H9 (cell line): ENCODE results near the gene AFDN. TPM values are rescaled to one million over a fixed set of nuclear protein-coding genes. Genes with fewer than 3 reads are reported as not detected.

Experiments used
- DNase-seq: peaks from one replicate; pipeline ENCODE4 v3.0.0-alpha.2; 2017
- H2AFZ ChIP-seq: one replicate; pipeline ENCODE4 v1.6.1; 2013; ENCODE audit warnings: mild to moderate bottlenecking, low read length, control low read depth, moderate library complexity
- H2AK5ac ChIP-seq: 2 replicates; pipeline ENCODE4 v1.6.1; 2013; ENCODE audit warnings: low read length, control low read depth, mixed read lengths; ENCODE audit not compliant: insufficient read length
- H2BK120ac ChIP-seq: one replicate; pipeline ENCODE4 v1.6.1; 2013; ENCODE audit warnings: low read depth, mild to moderate bottlenecking, low read length, control low read depth, inconsistent platforms; ENCODE audit not compliant: poor library complexity, severe bottlenecking
- H2BK12ac ChIP-seq: 2 replicates; pipeline ENCODE4 v1.6.1; 2013; ENCODE audit warnings: low read length, control low read depth, mixed read lengths, low read depth; ENCODE audit not compliant: insufficient read length
- H2BK15ac ChIP-seq: 2 replicates; pipeline ENCODE4 v1.6.1; 2013; ENCODE audit warnings: low read depth, low read length, control low read depth
- H2BK20ac ChIP-seq: one replicate; pipeline ENCODE4 v1.6.1; 2013; ENCODE audit warnings: low read depth, mild to moderate bottlenecking, low read length, control low read depth, inconsistent platforms; ENCODE audit not compliant: poor library complexity, severe bottlenecking
- H2BK5ac ChIP-seq: 2 replicates; pipeline ENCODE4 v1.6.1; 2013; ENCODE audit warnings: low read length, control low read depth, mixed read lengths; ENCODE audit not compliant: insufficient read length
- H3K14ac ChIP-seq: 2 replicates; pipeline ENCODE4 v1.6.1; 2013; ENCODE audit warnings: low read length, control low read depth; ENCODE audit not compliant: insufficient read depth
- H3K18ac ChIP-seq: 2 replicates; pipeline ENCODE4 v1.6.1; 2013; ENCODE audit warnings: low read depth, mild to moderate bottlenecking, mixed read lengths, low read length, control low read depth; ENCODE audit not compliant: insufficient read length
- H3K23ac ChIP-seq: 2 replicates; pipeline ENCODE4 v1.6.1; 2013; ENCODE audit warnings: low read length, control low read depth, mixed read lengths, low read depth; ENCODE audit not compliant: insufficient read length
- H3K23me2 ChIP-seq: 2 replicates; pipeline ENCODE4 v1.6.1; 2013; ENCODE audit warnings: low read depth, mild to moderate bottlenecking, mixed read lengths, low read length, control low read depth; ENCODE audit not compliant: insufficient read length, poor library complexity, severe bottlenecking
- H3K27ac ChIP-seq: 2 replicates; pipeline ENCODE4 v1.5.1; 2013; ENCODE audit warnings: low read length, control low read depth, mixed read lengths, low read depth; ENCODE audit not compliant: insufficient read length
- H3K27me3 ChIP-seq: 2 replicates; pipeline ENCODE4 v1.6.1; 2013; ENCODE audit warnings: low read length, control low read depth, inconsistent platforms; ENCODE audit not compliant: insufficient read depth
- H3K4ac ChIP-seq: 2 replicates; pipeline ENCODE4 v1.6.1; 2013; ENCODE audit warnings: low read depth, mild to moderate bottlenecking, control low read depth, inconsistent platforms, low read length, moderate library complexity
- H3K4me1 ChIP-seq: 2 replicates; pipeline ENCODE4 v1.6.1; 2013; ENCODE audit warnings: low read length, control low read depth, inconsistent platforms; ENCODE audit not compliant: insufficient read depth
- H3K4me2 ChIP-seq: 2 replicates; pipeline ENCODE4 v1.6.1; 2013; ENCODE audit warnings: low read length, control low read depth, mixed read lengths; ENCODE audit not compliant: insufficient read length, insufficient read depth
- H3K56ac ChIP-seq: 2 replicates; pipeline ENCODE4 v1.6.1; 2013; ENCODE audit warnings: low read depth, mild to moderate bottlenecking, mixed read lengths, low read length, control low read depth; ENCODE audit not compliant: insufficient read length
- H3K79me1 ChIP-seq: 2 replicates; pipeline ENCODE4 v1.6.1; 2013; ENCODE audit warnings: low read depth, mild to moderate bottlenecking, moderate library complexity, low read length, control low read depth, inconsistent platforms; ENCODE audit not compliant: insufficient read depth, poor library complexity, severe bottlenecking
- H3K79me2 ChIP-seq: 2 replicates; pipeline ENCODE4 v1.6.1; 2013; ENCODE audit warnings: low read length, control low read depth, inconsistent platforms; ENCODE audit not compliant: insufficient read depth
- H3K9ac ChIP-seq: 2 replicates; pipeline ENCODE4 v1.6.1; 2013; ENCODE audit warnings: low read length, control low read depth, mixed read lengths; ENCODE audit not compliant: insufficient read length; ENCODE audit errors: extremely low read depth
- H3K9me3 ChIP-seq: one replicate; pipeline ENCODE4 v1.6.1; 2013; ENCODE audit warnings: low read depth, low read length, inconsistent platforms; ENCODE audit not compliant: control insufficient read depth
- H3T11ph ChIP-seq: one replicate; pipeline ENCODE4 v1.6.1; 2013; ENCODE audit warnings: mild to moderate bottlenecking, low read length, control low read depth, inconsistent platforms
- H4K20me1 ChIP-seq: one replicate; pipeline ENCODE4 v1.6.1; 2013; ENCODE audit not compliant: control insufficient read depth, insufficient read length, insufficient read depth
- H4K5ac ChIP-seq: 2 replicates; pipeline ENCODE4 v1.6.1; 2013; ENCODE audit warnings: low read depth, mild to moderate bottlenecking, mixed read lengths, low read length, control low read depth; ENCODE audit not compliant: insufficient read length
- H4K8ac ChIP-seq: replicated peaks from 2 replicates; pipeline ENCODE4 v1.6.1; 2013; ENCODE audit warnings: low read length, control low read depth, mixed read lengths, low read depth; ENCODE audit not compliant: insufficient read length
- H4K91ac ChIP-seq: 2 replicates; pipeline ENCODE4 v1.6.1; 2013; ENCODE audit warnings: low read depth, mild to moderate bottlenecking, moderate library complexity, mixed read lengths, low read length, control low read depth; ENCODE audit not compliant: insufficient read length
- H3K27ac Mint-ChIP-seq, 3 experiments: 2 replicates in 2 of 3; 3 replicates in 1 of 3; pipeline ENCODE4 v1.8.0; 2020 to 2021; ENCODE audit warnings: mixed read lengths in 3 of 3, mild to moderate bottlenecking in 1 of 3, moderate library complexity in 1 of 3
- H3K27me3 Mint-ChIP-seq: 2 replicates; pipeline ENCODE4 v1.8.0; 2021; ENCODE audit warnings: low read depth, mild to moderate bottlenecking, moderate library complexity, mixed read lengths
- H3K36me3 Mint-ChIP-seq, 3 experiments: 2 replicates in 2 of 3; 3 replicates in 1 of 3; pipeline ENCODE4 v1.8.0; 2020 to 2021; ENCODE audit warnings: low read depth in 3 of 3, mixed read lengths in 3 of 3; ENCODE audit not compliant: insufficient read depth in 1 of 3
- H3K4me1 Mint-ChIP-seq, 2 experiments: 2 replicates each; pipeline ENCODE4 v1.8.0; 2020; ENCODE audit warnings: mixed read lengths in 2 of 2
- H3K4me3 Mint-ChIP-seq, 2 experiments: 2 replicates in 1 of 2; 3 replicates in 1 of 2; pipeline ENCODE4 v1.8.0; 2020 to 2021; ENCODE audit warnings: mild to moderate bottlenecking in 2 of 2, mixed read lengths in 2 of 2, moderate library complexity in 1 of 2
- H3K9me3 Mint-ChIP-seq, 2 experiments: 2 replicates in 1 of 2; 3 replicates in 1 of 2; pipeline ENCODE4 v1.8.0; 2020; ENCODE audit warnings: mild to moderate bottlenecking in 2 of 2, mixed read lengths in 2 of 2, moderate library complexity in 1 of 2
- CTCF ChIP-seq: fragments of 200-600 bp; sonication (generic); conservative IDR thresholded peaks from 3 replicates; pipeline ENCODE4 v1.8.0; 2021; ENCODE audit warnings: antibody characterized with exemption, mild to moderate bottlenecking
- WGBS: extraction: QIAGEN DNeasy Blood & Tissue Kit; methylation state at CpG from one replicate; pipeline ENCODE4 v1.1.7; 2013; ENCODE audit warnings: missing lambda C conversion rate, low lambda C conversion rate, mixed read lengths; ENCODE audit not compliant: insufficient read length; ENCODE audit errors: extremely low coverage; 5-methylcytosine and 5-hydroxymethylcytosine counted together
- total RNA-seq: library from RNA; stranded (reverse); gene quantifications from 2 replicates; pipeline ENCODE4 v1.2.1, GENCODE V29; 2021

AFDN gene
- total RNA-seq, 1 experiment from 2014 or later = 157 TPM

- H2BK12ac ChIP-seq = no peak overlapping the region
- no peaks in the 10 kb centered on the region; a peak in 1 of 5 replicates for H3K9me3 Mint-ChIP-seq
Measured at GRCh38 chr6:167791780-167792478, 34.8 kb upstream of the AFDN start.

More at GRCh38 chr6:167791780-167792478, 34.8 kb upstream of the AFDN start:
- Histone ChIP-seq H4K5ac (no peak overlapping the region), H4K20me1 (no peaks in the 10 kb centered on the region), H3K27me3 (no peaks in the 10 kb centered on the region), H2BK20ac (no peak overlapping the region), H2AK5ac (no peak overlapping the region), H2BK15ac (no peak overlapping the region), H3K14ac (no peak overlapping the region), H3K9me3 (no peaks in the 10 kb centered on the region), H4K91ac (no peak overlapping the region), H3K18ac (no peak overlapping the region), H3K56ac (no peak overlapping the region), H2BK120ac (no peak overlapping the region), H4K8ac (no peak overlapping the region), H3T11ph (no peak overlapping the region), H3K79me1 (no peaks in the 10 kb centered on the region), H2AFZ (no peak overlapping the region), H3K79me2 (no peaks in the 10 kb centered on the region), H3K4ac (no peak overlapping the region), H3K4me2 (no peak overlapping the region), H3K9ac (no peak overlapping the region), H2BK5ac (no peak overlapping the region), H3K27ac (no peak overlapping the region), H3K4me1 (no peaks in the 10 kb centered on the region), H3K23ac (no peak overlapping the region), H3K23me2 (no peaks in the 10 kb centered on the region)
- Mint-ChIP-seq H3K4me3 (no peak overlapping the region; a peak in 1 of 5 replicates), H3K27ac (0 out of 7 replicates have a peak overlapping the region, but pooled peaks of 1 of the 3 experiments have one; percentile 1), H3K27me3 (peaks cover 1% of the 10 kb centered on the region; the same call in 1 of the 2 replicates), H3K36me3 (no peaks in the 10 kb centered on the region), H3K4me1 (peaks cover 7 to 21% of the 10 kb centered on the region in 2 experiments; a peak in 3 of 4 replicates)
- TF ChIP-seq CTCF = no peak
- no CpG with 5 or more reads among the region's 13 CpGs for WGBS
- DNase-seq = no peak
